ENCODE results near the gene GPR55. TPM values are rescaled to one million over a fixed set of nuclear protein-coding genes. Genes with fewer than 3 reads are reported as not detected.

The GPR55 gene
- total RNA-seq, 1 experiment from 2014 or later = not detected

- Histone ChIP-seq H3K27ac (ENCODE audit: low read depth, low read length) (no peak overlapping the region), H4K20me1 (ENCODE audit: insufficient read depth) (no peaks in the 10 kb centered on the region), H3K9me2 (ENCODE audit: insufficient read depth) (no peaks in the 10 kb centered on the region), H3K4me2 (ENCODE audit: low read length) (peak overlapping the region; percentile 22), H3K4me1 (ENCODE audit: control insufficient read depth in 1 of 2, insufficient read depth in 2 of 2, low read length in 2 of 2) (peaks cover 0 to 6% of the 10 kb centered on the region in 2 experiments; a peak in 1 of 4 replicates), H3K79me2 (ENCODE audit: insufficient read depth, low read length) (no peaks in the 10 kb centered on the region), H3K4me3 (replicated peaks in 1 of 2; ENCODE audit: low read depth in 1 of 2, low read length in 2 of 2) (no peak overlapping the region), H3K9ac (ENCODE audit: low read length) (no peak overlapping the region), H3K9me3 (ENCODE audit: control insufficient read depth in 1 of 2, insufficient read depth in 1 of 2, low read depth in 1 of 2, low read length in 2 of 2) (no peaks in the 10 kb centered on the region), H3K36me3 (ENCODE audit: control insufficient read depth in 1 of 2, insufficient read depth in 2 of 2, low read length in 2 of 2) (no peaks in the 10 kb centered on the region), H3K27me3 (ENCODE audit: insufficient read depth, low read length) (no peaks in the 10 kb centered on the region), H2AFZ (ENCODE audit: low read depth, low read length, poor library complexity, severe bottlenecking) (peak overlapping the region; percentile 27)
- ChIA-PET RAD21 (ENCODE audit: low non-redundant PET in 1 of 2, low total read pairs in 2 of 2, uncharacterized antibody in 2 of 2, unreplicated experiment in 2 of 2) (no interaction called here), CTCF (no interaction called here), POLR2A (no interaction called here)
- TF ChIP-seq TCF7L2 (IDR thresholded peaks at IDR 0.05; ENCODE audit: borderline replicate concordance, extremely low read depth, insufficient read depth, insufficient read length) = no peak
- no peak for TF ChIP-seq ZBTB33 (IDR thresholded peaks at IDR 0.05; ENCODE audit: extremely low read depth, insufficient replicate concordance, low read length)
- no peak for TF ChIP-seq ZNF274 (IDR thresholded peaks at IDR 0.05; ENCODE audit: low read depth, low read length)
- TF ChIP-seq MAX (IDR thresholded peaks at IDR 0.05) = no peak
- TF ChIP-seq POLR2AphosphoS5 (IDR thresholded peaks at IDR 0.05; ENCODE audit: low read depth, low read length) = no peak
- TF ChIP-seq CEBPB (IDR thresholded peaks at IDR 0.05; ENCODE audit: low read depth) = no peak
- no peak for TF ChIP-seq ZFX (IDR thresholded peaks at IDR 0.05)
- no peak for TF ChIP-seq SIN3A (IDR thresholded peaks at IDR 0.05; ENCODE audit: low read depth)
- no peak for ATAC-seq
- no TSS peak for BruUV-seq (replicated peaks)
- intact Hi-C loops (cut with micrococcal nuclease) = no loop called here
- no peak for DNase-seq (ENCODE audit: low read depth, low spot score)
Observed at GRCh38 chr2:230974096-230974913, 49.3 kb upstream of the GPR55 start.

Data from HCT116 (cell line).